Measurements from ENCODE around the gene THBS1.
A peak's percentile ranks its signal among the peaks of the same experiment; 100 is the strongest.

The THBS1 gene

DNA sequence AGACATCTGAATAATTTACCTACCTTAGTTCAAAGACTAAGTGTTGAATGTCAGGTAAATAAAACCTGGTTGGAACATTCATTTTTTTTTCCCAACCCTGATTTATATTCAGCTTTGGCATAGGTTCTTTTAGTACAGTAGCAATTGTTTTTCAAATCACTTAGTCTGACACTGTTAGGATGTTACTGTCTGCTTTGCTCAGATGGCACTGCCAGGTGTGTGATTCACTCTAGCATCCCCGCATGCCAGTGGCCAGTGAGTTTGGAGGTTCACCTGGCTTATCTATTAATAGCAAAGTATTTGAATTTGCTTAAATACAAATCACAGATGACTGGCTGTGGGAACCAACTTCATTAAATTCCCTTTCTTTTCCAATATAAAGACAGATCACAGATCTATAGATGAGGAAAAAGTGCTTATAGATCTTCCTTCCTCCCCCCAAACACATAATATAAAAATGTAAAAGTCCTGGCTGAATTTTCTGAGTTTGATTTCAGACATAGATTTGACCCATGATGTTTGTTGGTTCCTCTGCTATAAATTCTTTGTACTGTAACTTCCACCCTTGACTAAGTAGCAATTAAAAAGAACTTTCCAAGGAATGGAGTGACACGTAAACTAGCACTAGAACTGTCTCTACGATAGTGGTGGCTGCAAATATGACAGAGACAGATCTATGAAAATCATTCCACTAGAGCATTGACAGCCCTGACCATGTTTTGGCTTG, 3.9 kb downstream of the THBS1 start:
- H3K4me1 ChIP-seq (ENCODE audit: control extremely low read depth in 1 of 4, control insufficient read depth in 4 of 4, insufficient read depth in 4 of 4, low read length in 3 of 4): peaks cover 0 to 24% (median 18%) of the 10 kb centered on the region in 4 experiments
- ChIA-PET POLR2A (no interaction called here), CTCF (interaction anchor here (1.3 to 1.5 kb wide), 2 partner anchors 39 to 177 kb away, joined by 4 read pairs; no protein-coding TSS in a partner anchor)
- DNase-seq: peak in 1 of 3 donors; percentile 20
- H3K9me3 ChIP-seq (ENCODE audit: control extremely low read depth in 1 of 5, control insufficient read depth in 4 of 5, insufficient read depth in 2 of 5, low read depth in 1 of 5, low read length in 4 of 5): peaks cover 0 to under 1% (median 0%) of the 10 kb centered on the region in 5 experiments
- H3K27me3 ChIP-seq (replicated peaks in 2 of 5; ENCODE audit: control insufficient read depth in 4 of 5, insufficient read depth in 5 of 5, low read length in 4 of 5): peaks cover 0 to 17% (median 4%) of the 10 kb centered on the region in 5 experiments
- peaks cover 0 to 4% (median 0%) of the 10 kb centered on the region in 4 experiments for H3K36me3 ChIP-seq (ENCODE audit: control insufficient read depth in 4 of 4, insufficient read depth in 4 of 4, low read length in 3 of 4)
- WGBS (ENCODE audit: insufficient coverage): 13% methylated on average over 2 of the region's 3 CpGs
- no peak overlapping the region for H3K27ac ChIP-seq (ENCODE audit: insufficient read depth in 1 of 2, low read depth in 1 of 2, low read length in 2 of 2, poor library complexity in 1 of 2, severe bottlenecking in 2 of 2)
- H3K4me3 ChIP-seq (ENCODE audit: control insufficient read depth in 1 of 7, extremely low read depth in 1 of 7, insufficient read depth in 4 of 7, low read depth in 2 of 7, low read length in 6 of 7): peak overlapping the region in 1 of 7 experiments; percentile 16

DNA sequence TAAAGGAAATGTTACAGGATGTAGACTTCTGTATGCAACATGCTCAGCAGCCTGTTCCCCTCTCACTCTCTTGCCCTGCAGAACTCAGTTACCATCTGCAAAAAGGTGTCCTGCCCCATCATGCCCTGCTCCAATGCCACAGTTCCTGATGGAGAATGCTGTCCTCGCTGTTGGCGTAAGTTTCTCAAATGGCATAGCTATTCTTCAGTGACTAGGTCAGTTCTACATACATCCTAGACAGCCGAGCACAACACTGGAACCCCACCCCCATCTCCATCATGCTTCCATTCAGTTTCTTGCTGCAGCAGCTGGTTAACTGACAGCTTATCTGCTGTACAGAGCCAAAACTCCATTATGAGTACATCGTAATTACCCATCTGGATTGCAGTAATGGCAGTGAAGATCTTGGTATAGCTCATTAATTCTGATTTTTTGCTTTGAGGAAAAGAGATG, 4.5 kb downstream of the THBS1 start:
- Histone ChIP-seq H3K4me1 (ENCODE audit: control extremely low read depth in 1 of 4, control insufficient read depth in 4 of 4, insufficient read depth in 4 of 4, low read length in 3 of 4) (peaks cover 0 to 20% (median 14%) of the 10 kb centered on the region in 4 experiments), H3K36me3 (ENCODE audit: control insufficient read depth in 4 of 4, insufficient read depth in 4 of 4, low read length in 3 of 4) (peaks cover 0 to 4% (median 0%) of the 10 kb centered on the region in 4 experiments), H3K4me3 (ENCODE audit: control insufficient read depth in 1 of 7, extremely low read depth in 1 of 7, insufficient read depth in 4 of 7, low read depth in 2 of 7, low read length in 6 of 7) (peak overlapping the region in 1 of 7 experiments; percentile 16), H3K9me3 (ENCODE audit: control extremely low read depth in 1 of 5, control insufficient read depth in 4 of 5, insufficient read depth in 2 of 5, low read depth in 1 of 5, low read length in 4 of 5) (no peaks in the 10 kb centered on the region), H3K27ac (ENCODE audit: insufficient read depth in 1 of 2, low read depth in 1 of 2, low read length in 2 of 2, poor library complexity in 1 of 2, severe bottlenecking in 2 of 2) (no peak overlapping the region), H3K27me3 (replicated peaks in 2 of 5; ENCODE audit: control insufficient read depth in 4 of 5, insufficient read depth in 5 of 5, low read length in 4 of 5) (peaks cover 0 to 15% (median 4%) of the 10 kb centered on the region in 5 experiments)
- WGBS (ENCODE audit: insufficient coverage): 97% methylated on average over 4 of the region's 4 CpGs
- ChIA-PET POLR2A (interaction anchor here (0.7 kb wide), 1 partner anchor 158 kb away, joined by 4 read pairs; no protein-coding TSS in a partner anchor), CTCF (interaction anchor here (1.5 kb wide), 1 partner anchor 176 kb away, joined by 4 read pairs; no protein-coding TSS in a partner anchor)
- peak in 1 of 3 donors; percentile 27 for DNase-seq

DNA sequence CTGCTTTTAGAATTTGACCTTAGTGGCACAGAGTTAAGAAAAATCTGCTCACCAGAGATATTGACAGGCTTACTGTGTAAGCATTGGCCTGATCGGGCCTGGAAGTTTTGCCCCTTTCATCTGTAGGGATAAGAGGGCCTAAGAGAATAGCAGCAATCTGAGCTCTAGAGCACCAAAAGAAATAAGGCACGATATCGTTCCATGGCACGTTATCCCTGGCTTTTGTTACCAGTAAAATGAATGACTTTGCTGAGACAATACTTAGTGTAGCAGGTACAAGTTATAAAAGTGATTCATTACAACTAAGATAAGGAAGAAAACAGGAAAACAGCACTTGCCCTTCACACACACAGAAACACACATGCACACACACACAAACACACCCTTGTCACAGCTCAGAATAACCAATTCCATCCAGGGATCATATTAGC, 5.0 kb downstream of the THBS1 start:
- H3K27me3 ChIP-seq (replicated peaks in 2 of 5; ENCODE audit: control insufficient read depth in 4 of 5, insufficient read depth in 5 of 5, low read length in 4 of 5): peaks cover 0 to 11% (median 4%) of the 10 kb centered on the region in 5 experiments
- no peak overlapping the region for H3K4me3 ChIP-seq (ENCODE audit: control insufficient read depth in 1 of 7, extremely low read depth in 1 of 7, insufficient read depth in 4 of 7, low read depth in 2 of 7, low read length in 6 of 7)
- ChIA-PET CTCF (interaction anchor here (1.5 kb wide), 1 partner anchor 175 kb away, joined by 4 read pairs; no protein-coding TSS in a partner anchor), POLR2A (interaction anchor here (0.7 kb wide), 1 partner anchor 158 kb away, joined by 4 read pairs; no protein-coding TSS in a partner anchor)
- DNase-seq: no peak
- peaks cover 0 to 4% (median 0%) of the 10 kb centered on the region in 4 experiments for H3K36me3 ChIP-seq (ENCODE audit: control insufficient read depth in 4 of 4, insufficient read depth in 4 of 4, low read length in 3 of 4)
- H3K9me3 ChIP-seq (ENCODE audit: control extremely low read depth in 1 of 5, control insufficient read depth in 4 of 5, insufficient read depth in 2 of 5, low read depth in 1 of 5, low read length in 4 of 5): no peaks in the 10 kb centered on the region
- 93% methylated on average over 3 of the region's 4 CpGs for WGBS (ENCODE audit: insufficient coverage)
- no peak overlapping the region for H3K27ac ChIP-seq (ENCODE audit: insufficient read depth in 1 of 2, low read depth in 1 of 2, low read length in 2 of 2, poor library complexity in 1 of 2, severe bottlenecking in 2 of 2)
- H3K4me1 ChIP-seq (ENCODE audit: control extremely low read depth in 1 of 4, control insufficient read depth in 4 of 4, insufficient read depth in 4 of 4, low read length in 3 of 4): peaks cover 0 to 15% (median 9%) of the 10 kb centered on the region in 4 experiments

DNA sequence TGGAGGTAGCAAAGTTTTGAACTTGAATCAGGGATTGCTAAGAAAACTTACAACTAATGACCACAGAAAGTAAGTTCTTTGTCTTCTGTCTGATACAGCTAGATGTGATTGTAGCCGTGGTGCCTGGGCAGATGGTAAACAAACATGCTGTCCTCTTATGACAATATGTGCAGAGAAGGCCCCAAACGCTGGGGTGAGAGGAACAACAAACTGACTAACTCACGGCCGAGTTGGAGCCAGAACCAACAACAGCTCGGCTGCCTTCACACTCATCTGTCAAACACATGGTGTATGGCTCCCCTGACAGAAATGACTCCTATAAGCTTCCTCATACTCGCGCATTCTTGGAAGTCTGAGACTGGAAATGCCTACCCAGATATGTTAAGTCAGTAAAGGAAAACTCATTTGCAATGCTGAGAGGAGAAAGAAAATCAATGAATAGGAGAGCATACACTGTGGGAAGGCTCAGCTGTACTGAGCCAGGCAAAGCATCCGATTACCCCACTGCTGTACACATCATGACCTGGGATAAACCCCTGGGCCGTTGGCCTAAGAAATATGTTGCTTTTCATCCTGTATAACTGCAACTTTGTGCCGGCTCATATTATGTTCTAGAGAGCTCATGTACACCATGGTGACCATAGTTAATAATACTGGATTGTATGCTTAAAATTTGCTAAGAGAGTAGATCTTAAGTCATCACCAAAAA, 5.7 kb downstream of the THBS1 start:
- no peak for DNase-seq
- Histone ChIP-seq H3K36me3 (ENCODE audit: control insufficient read depth in 4 of 4, insufficient read depth in 4 of 4, low read length in 3 of 4) (peaks cover 0 to 4% (median 0%) of the 10 kb centered on the region in 4 experiments), H3K4me1 (ENCODE audit: control extremely low read depth in 1 of 4, control insufficient read depth in 4 of 4, insufficient read depth in 4 of 4, low read length in 3 of 4) (peaks cover 0 to 9% (median 4%) of the 10 kb centered on the region in 4 experiments), H3K27ac (ENCODE audit: insufficient read depth in 1 of 2, low read depth in 1 of 2, low read length in 2 of 2, poor library complexity in 1 of 2, severe bottlenecking in 2 of 2) (no peak overlapping the region), H3K27me3 (replicated peaks in 2 of 5; ENCODE audit: control insufficient read depth in 4 of 5, insufficient read depth in 5 of 5, low read length in 4 of 5) (peaks cover 0 to 7% (median 1%) of the 10 kb centered on the region in 5 experiments), H3K4me3 (ENCODE audit: control insufficient read depth in 1 of 7, extremely low read depth in 1 of 7, insufficient read depth in 4 of 7, low read depth in 2 of 7, low read length in 6 of 7) (no peak overlapping the region), H3K9me3 (ENCODE audit: control extremely low read depth in 1 of 5, control insufficient read depth in 4 of 5, insufficient read depth in 2 of 5, low read depth in 1 of 5, low read length in 4 of 5) (no peaks in the 10 kb centered on the region)
- POLR2A ChIA-PET: no interaction called here
- 97% methylated on average over 6 of the region's 10 CpGs for WGBS (ENCODE audit: insufficient coverage)
- CTCF ChIA-PET: interaction anchor here (1.5 kb wide), 1 partner anchor 175 kb away, joined by 4 read pairs; no protein-coding TSS in a partner anchor

DNA sequence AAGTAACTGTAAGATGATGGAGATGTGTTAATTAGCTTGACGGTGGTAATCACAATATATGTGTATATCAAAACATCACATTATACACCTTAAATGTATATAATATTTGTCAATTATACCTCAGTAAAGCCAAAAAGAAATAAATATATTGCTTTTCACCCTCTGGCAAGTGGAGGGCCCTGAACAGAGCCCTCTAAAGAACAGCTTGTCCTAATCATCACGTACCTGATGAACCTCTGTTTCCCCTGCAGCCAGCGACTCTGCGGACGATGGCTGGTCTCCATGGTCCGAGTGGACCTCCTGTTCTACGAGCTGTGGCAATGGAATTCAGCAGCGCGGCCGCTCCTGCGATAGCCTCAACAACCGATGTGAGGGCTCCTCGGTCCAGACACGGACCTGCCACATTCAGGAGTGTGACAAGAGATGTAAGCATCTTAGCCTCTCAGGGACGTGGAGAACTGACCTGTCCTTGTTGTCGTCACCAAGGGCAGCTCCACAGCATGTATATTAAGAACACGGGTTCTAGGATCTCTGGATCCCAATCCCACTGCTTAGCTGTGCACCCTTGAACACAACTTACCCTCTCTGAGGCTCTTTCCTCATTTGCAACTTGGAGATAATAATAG, 6.3 kb downstream of the THBS1 start:
- H3K36me3 ChIP-seq (ENCODE audit: control insufficient read depth in 4 of 4, insufficient read depth in 4 of 4, low read length in 3 of 4): peaks cover 0 to 4% (median 0%) of the 10 kb centered on the region in 4 experiments
- no peak for DNase-seq
- ChIA-PET POLR2A (no interaction called here), CTCF (no interaction called here)
- H3K4me3 ChIP-seq (ENCODE audit: control insufficient read depth in 1 of 7, extremely low read depth in 1 of 7, insufficient read depth in 4 of 7, low read depth in 2 of 7, low read length in 6 of 7): no peak overlapping the region
- H3K4me1 ChIP-seq (ENCODE audit: control extremely low read depth in 1 of 4, control insufficient read depth in 4 of 4, insufficient read depth in 4 of 4, low read length in 3 of 4): peaks cover 0 to 8% (median 3%) of the 10 kb centered on the region in 4 experiments
- 95% methylated on average over 16 of the region's 17 CpGs for WGBS (ENCODE audit: insufficient coverage)
- H3K9me3 ChIP-seq (ENCODE audit: control extremely low read depth in 1 of 5, control insufficient read depth in 4 of 5, insufficient read depth in 2 of 5, low read depth in 1 of 5, low read length in 4 of 5): no peaks in the 10 kb centered on the region
- no peak overlapping the region for H3K27ac ChIP-seq (ENCODE audit: insufficient read depth in 1 of 2, low read depth in 1 of 2, low read length in 2 of 2, poor library complexity in 1 of 2, severe bottlenecking in 2 of 2)
- H3K27me3 ChIP-seq (replicated peaks in 2 of 5; ENCODE audit: control insufficient read depth in 4 of 5, insufficient read depth in 5 of 5, low read length in 4 of 5): peaks cover 0 to 2% (median 0%) of the 10 kb centered on the region in 5 experiments

DNA sequence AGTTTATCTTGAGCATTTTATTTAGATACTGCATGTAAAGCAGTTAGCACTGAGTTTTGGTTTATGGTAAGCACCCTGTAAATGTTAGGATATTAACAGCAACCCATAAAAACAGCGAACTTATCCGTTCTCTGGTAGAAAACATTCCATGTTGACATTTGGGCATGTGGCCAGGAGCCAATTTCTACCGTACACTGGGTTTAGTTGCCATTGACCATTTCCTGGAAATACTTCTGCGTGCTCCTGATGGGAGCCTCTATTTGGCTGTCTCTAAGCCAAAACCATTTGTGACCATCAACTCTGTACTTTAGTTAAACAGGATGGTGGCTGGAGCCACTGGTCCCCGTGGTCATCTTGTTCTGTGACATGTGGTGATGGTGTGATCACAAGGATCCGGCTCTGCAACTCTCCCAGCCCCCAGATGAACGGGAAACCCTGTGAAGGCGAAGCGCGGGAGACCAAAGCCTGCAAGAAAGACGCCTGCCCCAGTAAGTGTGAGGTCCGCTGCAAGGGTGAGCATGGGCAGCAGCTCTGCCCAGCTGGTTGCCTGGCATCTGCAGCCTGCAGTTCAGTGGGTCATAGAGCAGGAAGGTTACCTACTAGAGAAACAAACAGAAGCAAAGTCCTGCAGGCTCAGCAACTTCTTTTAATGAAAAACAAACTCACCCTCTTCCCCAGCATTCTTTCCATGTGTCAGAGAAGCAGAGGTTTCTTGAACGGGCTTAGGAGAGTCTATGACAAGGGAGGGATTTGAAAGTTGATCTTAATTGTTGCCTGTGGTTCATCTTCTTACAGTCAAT, 7.1 kb downstream of the THBS1 start:
- H3K27ac ChIP-seq (ENCODE audit: insufficient read depth in 1 of 2, low read depth in 1 of 2, low read length in 2 of 2, poor library complexity in 1 of 2, severe bottlenecking in 2 of 2): no peak overlapping the region
- H3K4me1 ChIP-seq (ENCODE audit: control extremely low read depth in 1 of 4, control insufficient read depth in 4 of 4, insufficient read depth in 4 of 4, low read length in 3 of 4): peaks cover 0 to 8% (median 3%) of the 10 kb centered on the region in 4 experiments
- H3K4me3 ChIP-seq (ENCODE audit: control insufficient read depth in 1 of 7, extremely low read depth in 1 of 7, insufficient read depth in 4 of 7, low read depth in 2 of 7, low read length in 6 of 7): no peak overlapping the region
- 94% methylated on average over 11 of the region's 13 CpGs for WGBS (ENCODE audit: insufficient coverage)
- peaks cover 0 to 10% (median 0%) of the 10 kb centered on the region in 4 experiments for H3K36me3 ChIP-seq (ENCODE audit: control insufficient read depth in 4 of 4, insufficient read depth in 4 of 4, low read length in 3 of 4)
- ChIA-PET POLR2A (no interaction called here), CTCF (interaction anchor here (1.4 kb wide), 1 partner anchor 143 kb away, joined by 3 read pairs; no protein-coding TSS in a partner anchor)
- no peak for DNase-seq
- H3K9me3 ChIP-seq (ENCODE audit: control extremely low read depth in 1 of 5, control insufficient read depth in 4 of 5, insufficient read depth in 2 of 5, low read depth in 1 of 5, low read length in 4 of 5): no peaks in the 10 kb centered on the region
- H3K27me3 ChIP-seq (replicated peaks in 2 of 5; ENCODE audit: control insufficient read depth in 4 of 5, insufficient read depth in 5 of 5, low read length in 4 of 5): no peaks in the 10 kb centered on the region
